ENCODE results near the gene C10orf90.

Gene C10orf90

GRCh38 chr10:126523071-126523470 is 147.4 kb downstream of the C10orf90 start:
- H3K4me3 ChIP-seq (IDR thresholded peaks at IDR 0.05; ENCODE audit: insufficient read depth, low read depth, low read length), result no peak overlapping the region
- H3K4me1 ChIP-seq (ENCODE audit: low read depth, poor library complexity, severe bottlenecking), result no peaks in the 10 kb centered on the region
- H3K27ac ChIP-seq, result no peak overlapping the region
- H2AFZ ChIP-seq (ENCODE audit: low read depth), result no peak overlapping the region
- no peaks in the 10 kb centered on the region for H3K79me2 ChIP-seq (ENCODE audit: insufficient read depth, low read depth)
- no peak overlapping the region for H3K9ac ChIP-seq
- no peak for TF ChIP-seq CTCF (conservative IDR thresholded peaks at IDR 0.05; ENCODE audit: low read depth, low read length)
- no peaks in the 10 kb centered on the region for H3K36me3 ChIP-seq (ENCODE audit: insufficient read depth)
- no peaks in the 10 kb centered on the region for H4K20me1 ChIP-seq (ENCODE audit: insufficient read depth)
- no peaks in the 10 kb centered on the region for H3K27me3 ChIP-seq (ENCODE audit: insufficient read depth, low read depth)
- H3K4me2 ChIP-seq, result no peak overlapping the region

GRCh38 chr10:126521399-126521798 is 149.1 kb downstream of the C10orf90 start:
- no peaks in the 10 kb centered on the region for H4K20me1 ChIP-seq (ENCODE audit: insufficient read depth)
- H3K79me2 ChIP-seq (ENCODE audit: insufficient read depth, low read depth), result no peaks in the 10 kb centered on the region
- H3K27me3 ChIP-seq (ENCODE audit: insufficient read depth, low read depth), result no peaks in the 10 kb centered on the region
- no peak overlapping the region for H2AFZ ChIP-seq (ENCODE audit: low read depth)
- H3K27ac ChIP-seq, result no peak overlapping the region
- no peaks in the 10 kb centered on the region for H3K4me1 ChIP-seq (ENCODE audit: low read depth, poor library complexity, severe bottlenecking)
- TF ChIP-seq CTCF (conservative IDR thresholded peaks at IDR 0.05; ENCODE audit: low read depth, low read length), result no peak
- H3K4me3 ChIP-seq (IDR thresholded peaks at IDR 0.05; ENCODE audit: insufficient read depth, low read depth, low read length), result no peak overlapping the region
- no peak overlapping the region for H3K9ac ChIP-seq
- H3K4me2 ChIP-seq, result no peak overlapping the region
- no peaks in the 10 kb centered on the region for H3K36me3 ChIP-seq (ENCODE audit: insufficient read depth)

- Histone ChIP-seq H3K9ac (no peak overlapping the region), H2AFZ (ENCODE audit: low read depth) (no peak overlapping the region), H3K36me3 (ENCODE audit: insufficient read depth) (no peaks in the 10 kb centered on the region), H3K27me3 (ENCODE audit: insufficient read depth, low read depth) (no peaks in the 10 kb centered on the region), H3K27ac (no peak overlapping the region), H3K4me3 (IDR thresholded peaks at IDR 0.05; ENCODE audit: insufficient read depth, low read depth, low read length) (no peak overlapping the region), H3K4me2 (no peak overlapping the region), H4K20me1 (ENCODE audit: insufficient read depth) (no peaks in the 10 kb centered on the region), H3K4me1 (ENCODE audit: low read depth, poor library complexity, severe bottlenecking) (no peaks in the 10 kb centered on the region), H3K79me2 (ENCODE audit: insufficient read depth, low read depth) (no peaks in the 10 kb centered on the region)
- no peak for TF ChIP-seq CTCF (conservative IDR thresholded peaks at IDR 0.05; ENCODE audit: low read depth, low read length)
These were observed 149.7 kb downstream of the C10orf90 start for GRCh38 chr10:126520751-126521317.

GRCh38 chr10:126519992-126520391 is 150.5 kb downstream of the C10orf90 start:
- Histone ChIP-seq H2AFZ (ENCODE audit: low read depth) (no peak overlapping the region), H3K27ac (no peak overlapping the region), H3K4me1 (ENCODE audit: low read depth, poor library complexity, severe bottlenecking) (no peaks in the 10 kb centered on the region), H3K36me3 (ENCODE audit: insufficient read depth) (no peaks in the 10 kb centered on the region), H4K20me1 (ENCODE audit: insufficient read depth) (no peaks in the 10 kb centered on the region), H3K79me2 (ENCODE audit: insufficient read depth, low read depth) (no peaks in the 10 kb centered on the region), H3K4me3 (IDR thresholded peaks at IDR 0.05; ENCODE audit: insufficient read depth, low read depth, low read length) (no peak overlapping the region), H3K4me2 (no peak overlapping the region), H3K9ac (no peak overlapping the region), H3K27me3 (ENCODE audit: insufficient read depth, low read depth) (no peaks in the 10 kb centered on the region)
- no peak for TF ChIP-seq CTCF (conservative IDR thresholded peaks at IDR 0.05; ENCODE audit: low read depth, low read length)

All from KMS-11 (cell line).